HG03558 (cell line): Measurements from ENCODE around the gene MTHFD1L.

Experiments
- ATAC-seq: cut with Tn5 transposase; IDR thresholded peaks from one replicate; pipeline ENCODE4 v1.9.1; 2021; ENCODE audit warnings: moderate number of reproducible peaks; ENCODE audit not compliant: unreplicated experiment; ENCODE audit errors: extremely low read depth

The MTHFD1L gene

GRCh38 chr6:150928882-150929281 is 63.4 kb downstream of the MTHFD1L start:
- ATAC-seq, result no peak

DNA sequence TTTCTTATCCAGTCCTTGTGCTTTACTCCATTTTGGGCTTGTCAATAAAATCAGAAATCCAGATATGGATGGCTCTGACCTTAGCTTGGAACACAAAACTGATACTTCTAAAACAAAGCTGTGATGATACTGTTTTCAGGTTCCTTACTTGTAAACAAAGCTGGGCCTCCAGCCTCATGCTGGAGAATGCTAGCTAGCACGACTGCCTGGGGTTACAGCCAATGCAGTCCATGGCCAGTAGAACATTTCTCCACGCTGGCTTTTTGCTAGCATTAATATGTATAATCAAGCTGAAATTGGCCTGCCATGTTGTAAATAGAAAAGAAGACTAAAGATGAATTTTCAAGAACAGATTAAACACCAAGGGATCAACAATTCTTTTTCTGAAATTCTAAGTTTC is 63.9 kb downstream of the MTHFD1L start:
- ATAC-seq, result no peak

GRCh38 chr6:150930841-150931240 is 65.3 kb downstream of the MTHFD1L start:
- no peak for ATAC-seq

- ATAC-seq, result no peak
Observed at GRCh38 chr6:150931405-150931804, 65.9 kb downstream of the MTHFD1L start.

DNA sequence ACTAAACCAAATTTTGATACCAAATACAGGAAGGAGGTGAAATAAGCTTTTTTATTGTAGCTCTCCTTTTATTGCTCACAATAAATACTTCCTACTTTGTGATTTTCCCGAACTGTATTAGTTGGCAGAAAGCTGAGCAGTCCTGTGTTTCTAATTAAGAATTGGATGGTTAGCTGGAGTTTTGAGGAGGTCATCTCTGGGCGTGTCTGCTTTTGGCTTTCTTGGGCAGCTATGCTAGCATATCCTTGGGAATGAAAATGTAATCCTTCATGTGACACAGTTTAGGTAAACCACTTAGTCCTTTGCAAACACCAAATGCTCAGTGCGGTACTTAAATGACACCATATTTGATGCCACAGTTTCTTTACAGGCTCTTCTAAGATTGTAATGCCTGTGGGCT is 67.5 kb downstream of the MTHFD1L start:
- no peak for ATAC-seq

DNA sequence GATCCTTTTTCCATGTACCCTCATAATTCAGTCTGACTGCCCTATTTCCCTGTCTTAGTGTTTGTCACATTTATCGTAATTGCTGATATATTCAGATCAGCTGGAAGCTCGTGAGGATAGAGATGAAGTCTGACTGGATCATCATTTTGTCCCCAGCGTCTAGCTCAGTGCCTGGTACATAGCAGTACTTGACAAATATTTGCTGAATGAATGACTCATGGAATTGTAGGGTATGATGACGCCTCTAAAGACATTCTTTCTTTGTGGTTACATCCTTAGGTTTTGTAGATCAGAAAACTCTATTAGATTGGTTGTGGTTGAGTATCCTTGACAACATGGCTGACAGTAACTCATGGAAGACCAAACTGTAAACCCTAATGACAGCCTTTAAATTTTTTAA is 68.9 kb downstream of the MTHFD1L start:
- no peak for ATAC-seq

GRCh38 chr6:150936021-150936555 is 70.6 kb downstream of the MTHFD1L start:
- no peak for ATAC-seq

DNA sequence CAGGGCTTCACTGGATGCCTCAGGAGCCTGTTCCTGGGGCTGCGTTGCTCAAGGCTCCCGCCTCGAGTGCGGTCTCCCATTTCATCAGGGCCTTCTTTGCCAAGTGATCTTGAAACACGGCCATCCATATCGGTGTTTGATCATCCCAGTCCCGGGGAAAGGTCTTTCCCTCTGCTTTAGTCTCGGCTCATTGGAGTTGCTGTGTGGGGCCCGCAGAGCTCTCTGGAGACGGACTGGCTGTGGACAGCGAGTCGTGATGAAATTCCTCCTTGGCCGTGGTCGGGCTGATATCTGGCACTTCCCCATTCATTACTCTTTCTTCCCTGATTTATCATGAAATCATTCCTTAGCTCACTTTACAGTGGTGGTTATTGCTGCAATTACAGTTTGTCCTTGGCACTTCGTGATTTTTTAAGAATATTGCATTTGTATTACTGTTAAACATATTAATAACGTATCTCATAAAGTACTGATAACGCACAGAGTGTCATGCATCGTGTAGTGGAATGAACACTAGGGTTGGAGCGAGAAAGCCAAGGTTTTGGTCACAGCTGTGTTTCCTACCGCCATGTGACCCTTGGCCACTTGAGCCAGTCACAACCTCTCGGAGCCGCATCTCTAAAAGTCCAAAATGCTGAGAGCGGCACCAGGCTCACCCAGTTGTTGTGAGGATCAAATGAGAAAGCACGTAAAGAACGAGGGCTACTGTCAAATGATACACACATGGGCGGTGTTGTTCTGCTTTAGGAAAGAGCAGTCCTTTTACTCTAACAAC is 71.8 kb downstream of the MTHFD1L start:
- ATAC-seq, result no peak

DNA sequence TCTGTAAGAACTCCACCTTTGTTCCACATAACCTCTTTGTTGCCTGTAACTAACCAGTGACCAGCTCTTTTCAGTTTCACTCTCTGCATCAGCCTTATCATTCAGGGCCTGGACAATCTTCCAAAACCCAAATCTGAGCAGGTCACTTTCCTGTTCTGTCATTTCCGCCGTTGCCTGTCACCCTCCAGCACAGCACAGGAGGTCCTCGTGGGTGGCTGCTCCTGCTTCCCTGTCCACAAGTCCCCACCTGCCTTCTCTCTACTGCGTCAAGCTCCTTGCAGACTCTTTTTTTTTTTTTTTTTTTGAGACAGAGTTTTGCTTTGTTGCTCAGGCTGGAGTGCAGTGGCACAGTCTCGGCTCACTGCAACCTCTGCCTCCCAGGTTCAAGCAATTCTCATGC is 73.9 kb downstream of the MTHFD1L start:
- no peak for ATAC-seq

DNA sequence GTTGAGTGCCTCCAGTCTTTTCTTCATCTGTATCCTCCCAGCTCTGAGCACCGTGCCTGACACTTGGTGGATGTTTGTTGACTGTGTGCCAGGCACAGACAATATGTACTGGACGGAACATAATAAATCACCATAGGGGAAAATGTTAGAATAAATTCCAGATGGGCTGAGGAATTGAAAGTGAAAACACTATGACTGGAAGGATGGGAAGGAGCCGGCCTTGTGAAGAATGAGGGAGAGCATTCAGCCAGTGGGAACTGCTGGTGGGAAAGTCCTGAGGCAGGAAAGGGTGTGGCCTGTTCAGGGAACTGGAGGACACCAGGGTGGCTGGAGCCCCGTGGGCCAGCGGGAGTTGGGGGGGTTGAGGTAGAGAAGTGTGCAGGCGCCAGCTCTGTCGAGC is 75.4 kb downstream of the MTHFD1L start:
- ATAC-seq, result no peak

- ATAC-seq, result no peak
Observed at GRCh38 chr6:150949526-150949925, 84.0 kb downstream of the MTHFD1L start.

DNA sequence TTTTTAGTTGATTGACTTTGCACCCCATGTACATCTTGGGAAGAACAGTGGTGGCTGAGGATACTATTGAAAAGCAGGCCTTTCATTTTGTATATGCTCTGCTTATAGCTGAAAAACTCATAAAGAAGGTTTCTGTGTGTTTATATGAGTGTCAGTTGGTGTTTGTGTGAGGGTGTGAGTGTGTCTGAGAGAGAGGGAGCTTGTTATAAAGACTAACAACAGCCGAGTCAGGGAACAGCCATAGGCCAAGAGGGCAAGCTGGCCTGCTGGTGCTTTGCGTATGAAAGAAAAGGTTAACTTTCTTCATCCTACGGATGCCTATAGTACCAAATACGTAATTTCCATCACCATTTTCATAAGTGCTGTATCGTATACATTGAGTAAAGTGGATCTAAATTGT is 88.3 kb downstream of the MTHFD1L start:
- ATAC-seq, result no peak

DNA sequence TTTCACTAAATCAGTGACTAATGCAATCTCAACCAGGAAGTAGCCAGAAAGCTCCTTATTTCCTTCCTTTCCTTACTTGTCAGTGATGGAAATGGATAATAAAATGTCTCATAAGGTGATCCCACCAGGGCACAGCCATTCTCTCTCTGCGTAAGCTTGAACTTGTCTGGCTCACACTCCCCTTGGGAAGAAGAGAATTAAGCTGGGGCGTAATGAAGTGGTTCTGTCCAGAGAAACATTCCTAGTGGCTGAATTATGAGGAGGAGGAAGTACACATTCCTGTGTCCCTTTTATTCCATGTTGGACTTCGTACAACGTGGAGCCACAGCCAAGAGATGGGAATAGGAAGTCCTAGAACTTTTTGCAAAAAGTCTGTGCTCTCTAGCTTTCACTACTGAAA is 93.7 kb downstream of the MTHFD1L start:
- ATAC-seq, result no peak

DNA sequence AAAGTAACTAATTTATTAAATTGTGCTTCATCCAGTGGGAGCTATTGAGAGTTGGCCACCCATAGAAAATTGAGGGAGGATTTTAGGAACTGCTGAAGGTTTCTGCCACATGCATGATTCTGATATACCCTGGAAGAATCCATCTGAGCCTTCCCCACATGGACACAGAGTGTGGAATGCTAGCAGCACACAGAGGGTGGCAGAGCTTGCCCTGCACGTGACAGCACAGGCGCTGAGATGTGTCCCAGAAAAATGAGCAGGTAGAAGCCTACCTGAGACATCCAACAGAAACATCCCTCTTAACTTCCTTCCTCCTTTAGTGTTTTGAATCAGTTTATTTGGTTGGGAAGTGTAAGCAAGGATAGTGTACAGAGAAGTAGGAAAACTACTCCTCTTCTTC is 96.9 kb downstream of the MTHFD1L start:
- no peak for ATAC-seq

DNA sequence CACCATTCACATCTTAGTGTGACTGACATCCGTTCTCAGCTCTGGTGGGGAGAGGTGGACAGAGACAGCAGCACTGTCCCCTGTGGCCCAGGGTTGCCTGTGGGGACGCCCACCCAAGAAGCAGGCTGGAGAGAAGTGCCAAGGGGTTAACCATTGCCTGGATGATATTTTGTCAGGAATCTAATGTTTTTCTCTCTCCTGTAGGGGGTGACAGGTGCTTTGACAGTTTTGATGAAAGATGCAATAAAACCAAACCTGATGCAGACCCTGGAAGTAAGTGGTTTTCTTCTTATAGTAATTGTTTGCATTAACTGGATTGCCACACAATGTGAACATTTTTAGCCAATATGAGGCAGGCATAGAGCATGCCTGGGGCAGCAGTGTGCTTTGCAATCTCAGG is 99.3 kb downstream of the MTHFD1L start:
- no peak for ATAC-seq

DNA sequence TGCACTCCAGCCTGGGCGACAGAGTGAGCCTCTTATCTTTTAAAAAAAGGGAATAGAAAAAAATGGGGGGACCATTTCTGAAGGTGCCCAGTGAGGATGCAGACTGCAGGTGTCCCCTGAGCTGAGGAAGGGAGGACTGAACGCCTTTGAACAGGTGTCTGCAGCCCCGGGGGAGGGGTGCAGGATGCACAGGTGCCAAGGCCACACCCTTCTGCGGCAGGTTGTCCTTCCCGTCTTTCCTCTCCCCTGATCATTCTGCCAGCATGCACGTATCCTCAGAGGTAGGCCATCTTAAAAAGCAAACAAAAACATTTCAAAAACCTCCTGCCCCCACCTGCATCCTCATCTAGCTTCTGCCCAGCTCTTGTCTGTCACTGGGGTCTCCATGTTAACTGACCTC is 101.3 kb downstream of the MTHFD1L start:
- ATAC-seq, result no peak

DNA sequence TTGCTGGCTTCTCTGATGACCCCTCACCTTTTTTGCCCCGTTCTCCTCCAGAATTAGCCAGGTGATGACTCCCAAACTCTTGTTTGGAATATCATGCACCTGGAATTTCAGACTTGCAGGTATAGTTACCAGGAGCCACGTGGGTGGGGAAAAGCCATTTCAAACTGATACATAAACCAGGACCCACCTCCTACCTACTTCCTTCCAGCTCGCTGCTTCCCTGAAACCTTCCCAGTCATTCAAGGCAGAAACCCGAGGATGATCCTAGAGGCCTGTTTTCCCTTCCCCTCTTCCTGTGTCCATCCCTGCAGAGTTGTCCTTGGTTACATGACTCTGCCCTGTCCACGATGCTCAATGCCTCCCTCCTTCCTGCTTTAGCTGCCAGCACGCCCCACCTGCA is 101.9 kb downstream of the MTHFD1L start:
- no peak for ATAC-seq

DNA sequence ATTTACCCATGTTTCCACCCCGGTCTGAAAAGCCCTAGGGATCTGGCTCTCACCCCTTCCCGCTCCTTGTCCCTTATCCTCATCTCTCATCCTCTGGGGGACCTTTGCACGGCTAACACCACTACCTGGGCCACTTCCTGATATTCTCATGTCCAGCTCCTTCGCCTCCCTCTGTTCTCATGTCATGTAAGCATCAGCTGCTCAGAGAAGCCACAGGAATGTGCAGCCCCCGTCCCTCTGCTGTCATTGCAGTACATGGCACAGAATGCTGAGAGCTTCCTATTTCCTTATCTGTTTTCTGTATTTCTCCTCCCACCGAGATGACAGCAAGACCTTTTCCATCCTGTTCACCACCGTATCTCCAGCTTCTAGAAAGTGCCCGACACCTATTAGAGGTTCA is 102.4 kb downstream of the MTHFD1L start:
- ATAC-seq, result no peak

GRCh38 chr6:150969901-150970300 is 104.4 kb downstream of the MTHFD1L start:
- no peak for ATAC-seq

DNA sequence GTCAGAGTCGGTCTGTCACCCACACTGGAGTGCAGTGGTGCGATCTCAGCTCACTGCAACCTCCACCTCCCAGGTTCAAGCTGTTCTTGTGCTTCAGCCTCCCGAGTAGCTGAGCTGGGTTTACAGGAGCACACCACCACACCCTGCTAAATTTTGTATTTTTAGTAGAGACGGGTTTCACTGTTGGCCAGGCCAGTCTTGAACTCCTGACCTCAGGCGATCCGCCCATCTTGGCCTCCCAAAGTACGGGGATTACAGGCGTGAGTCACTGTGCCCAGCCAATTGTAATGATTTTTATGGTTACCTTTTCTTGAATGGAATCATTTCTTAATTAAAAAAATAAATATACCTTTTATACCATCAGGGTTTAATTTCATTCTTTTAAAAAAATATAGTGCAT is 105.7 kb downstream of the MTHFD1L start:
- no peak for ATAC-seq

- ATAC-seq, result no peak
Observed at GRCh38 chr6:150975136-150975535, 109.6 kb downstream of the MTHFD1L start.

DNA sequence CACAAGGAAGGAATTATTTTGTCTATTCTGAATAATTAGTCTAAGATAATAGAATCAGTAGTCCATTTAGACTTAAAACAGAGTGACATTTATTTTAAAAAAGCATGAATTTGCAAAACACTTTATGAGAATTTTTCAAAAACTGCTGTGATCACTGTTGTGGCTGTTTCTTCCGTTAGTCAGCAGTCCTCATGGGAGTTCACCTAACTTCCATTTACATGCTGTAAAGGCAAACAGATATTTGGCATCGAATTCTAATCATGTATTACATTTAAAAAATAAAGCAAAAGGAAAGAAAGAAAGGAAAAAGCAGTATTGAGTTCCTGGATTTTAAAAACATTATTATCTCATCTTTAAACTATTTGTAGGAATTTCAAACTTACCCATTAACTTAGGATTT is 111.8 kb downstream of the MTHFD1L start:
- no peak for ATAC-seq
